ENCODE data around the gene GMDS. TPM values are rescaled to one million over a fixed set of nuclear protein-coding genes. Genes with fewer than 3 reads are reported as not detected.

GMDS gene
- polyA plus RNA-seq, 1 experiment, result 7.1 TPM

DNA sequence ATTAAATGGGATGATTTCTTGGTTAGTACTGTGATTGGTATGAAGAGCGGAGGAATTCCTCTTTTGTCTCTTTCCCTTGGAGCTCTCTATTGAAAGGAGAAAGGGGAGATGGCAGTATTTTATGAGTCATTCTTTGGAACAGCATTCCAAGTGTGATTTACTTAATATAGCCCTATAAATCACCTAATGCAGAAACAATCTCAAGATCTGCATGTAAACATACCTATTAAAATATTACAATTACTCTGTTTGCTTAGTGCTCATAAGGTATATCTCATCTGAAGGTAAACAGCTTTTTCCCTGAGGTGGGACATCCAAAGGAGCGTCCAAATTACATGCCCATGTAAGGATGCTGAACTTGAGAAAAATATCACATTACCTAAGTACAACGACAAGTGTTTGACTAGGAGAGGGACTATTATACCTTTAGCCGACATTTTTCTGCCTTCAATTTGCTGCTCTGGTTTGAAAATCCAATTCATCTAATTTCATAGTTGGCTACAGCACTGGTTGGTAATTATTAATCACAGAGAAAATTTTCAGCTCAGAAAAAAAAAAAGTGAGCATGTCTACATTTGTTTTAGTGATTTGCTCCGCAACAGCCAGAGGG, 406.7 kb downstream of the GMDS start:
- no peak for DNase-seq (ENCODE audit: low read depth)
- no peak overlapping the region for H3K4me3 ChIP-seq (ENCODE audit: low read depth, low read length)
- TF ChIP-seq, protein P1, sequence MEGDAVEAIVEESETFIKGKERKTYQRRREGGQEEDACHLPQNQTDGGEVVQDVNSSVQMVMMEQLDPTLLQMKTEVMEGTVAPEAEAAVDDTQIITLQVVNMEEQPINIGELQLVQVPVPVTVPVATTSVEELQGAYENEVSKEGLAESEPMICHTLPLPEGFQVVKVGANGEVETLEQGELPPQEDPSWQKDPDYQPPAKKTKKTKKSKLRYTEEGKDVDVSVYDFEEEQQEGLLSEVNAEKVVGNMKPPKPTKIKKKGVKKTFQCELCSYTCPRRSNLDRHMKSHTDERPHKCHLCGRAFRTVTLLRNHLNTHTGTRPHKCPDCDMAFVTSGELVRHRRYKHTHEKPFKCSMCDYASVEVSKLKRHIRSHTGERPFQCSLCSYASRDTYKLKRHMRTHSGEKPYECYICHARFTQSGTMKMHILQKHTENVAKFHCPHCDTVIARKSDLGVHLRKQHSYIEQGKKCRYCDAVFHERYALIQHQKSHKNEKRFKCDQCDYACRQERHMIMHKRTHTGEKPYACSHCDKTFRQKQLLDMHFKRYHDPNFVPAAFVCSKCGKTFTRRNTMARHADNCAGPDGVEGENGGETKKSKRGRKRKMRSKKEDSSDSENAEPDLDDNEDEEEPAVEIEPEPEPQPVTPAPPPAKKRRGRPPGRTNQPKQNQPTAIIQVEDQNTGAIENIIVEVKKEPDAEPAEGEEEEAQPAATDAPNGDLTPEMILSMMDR (IDR thresholded peaks at IDR 0.05; ENCODE audit: insufficient read depth, low read depth, low read length), result no peak
- H3K36me3 ChIP-seq (ENCODE audit: control insufficient read depth, insufficient read depth, low read length), result no peaks in the 10 kb centered on the region
- H3K27me3 ChIP-seq (ENCODE audit: control insufficient read depth, insufficient read depth, low read length), result no peaks in the 10 kb centered on the region
- POLR2A ChIA-PET, result no interaction called here
- CTCF ChIA-PET, result interaction anchor here (1.2 to 1.4 kb wide), 2 partner anchors 8 to 11 kb away, joined by 3 read pairs; no protein-coding TSS in a partner anchor

DNA sequence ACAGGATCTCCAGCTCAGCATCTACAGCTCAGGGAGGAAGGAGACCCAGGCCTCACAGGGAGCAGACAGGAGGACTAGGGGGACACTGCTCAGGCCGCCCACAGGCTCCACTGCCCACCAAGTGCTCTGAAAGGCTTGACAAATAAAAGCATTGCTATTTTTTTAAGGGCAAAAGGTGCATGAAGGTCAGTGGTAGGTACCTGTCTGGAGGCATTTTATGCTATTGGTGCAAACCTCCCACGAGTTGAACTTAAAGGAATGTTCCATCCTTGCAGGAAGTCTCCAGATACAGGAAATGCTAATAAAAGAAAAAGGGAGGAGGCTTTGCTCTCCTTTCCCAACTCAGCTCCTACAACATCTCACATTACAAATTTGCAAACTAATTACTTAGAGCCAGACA, 407.6 kb downstream of the GMDS start:
- no peaks in the 10 kb centered on the region for H3K27me3 ChIP-seq (ENCODE audit: control insufficient read depth, insufficient read depth, low read length)
- TF ChIP-seq, protein P1 (IDR thresholded peaks at IDR 0.05; ENCODE audit: insufficient read depth, low read depth, low read length), result no peak
- H3K4me3 ChIP-seq (ENCODE audit: low read depth, low read length), result no peak overlapping the region
- DNase-seq (ENCODE audit: low read depth), result no peak
- CTCF ChIA-PET, result interaction anchor here (1.2 to 1.4 kb wide), 2 partner anchors 9 to 12 kb away, joined by 3 read pairs; no protein-coding TSS in a partner anchor
- H3K36me3 ChIP-seq (ENCODE audit: control insufficient read depth, insufficient read depth, low read length), result no peaks in the 10 kb centered on the region
- POLR2A ChIA-PET, result no interaction called here

DNA sequence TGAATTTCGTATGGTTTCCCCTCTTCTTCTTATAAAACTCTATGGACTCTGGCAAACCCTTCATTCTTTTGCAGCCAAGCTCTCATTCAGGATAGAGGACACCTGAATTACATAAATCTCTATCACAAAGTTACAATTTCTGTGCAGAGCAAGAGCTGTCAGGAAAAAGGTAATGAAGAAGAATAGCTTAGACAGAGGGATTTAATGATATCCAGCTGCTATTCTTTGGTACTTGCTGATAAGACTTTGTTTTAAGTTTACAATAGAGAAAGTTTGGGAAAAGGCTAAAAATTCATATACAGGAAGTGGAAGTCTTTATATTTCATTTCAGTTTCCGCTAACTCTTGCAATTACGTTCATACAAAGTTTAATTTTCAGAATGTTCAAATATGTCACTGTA, 408.7 kb downstream of the GMDS start:
- TF ChIP-seq, protein P1 (IDR thresholded peaks at IDR 0.05; ENCODE audit: insufficient read depth, low read depth, low read length), result no peak
- DNase-seq (ENCODE audit: low read depth), result no peak
- Histone ChIP-seq H3K27me3 (ENCODE audit: control insufficient read depth, insufficient read depth, low read length) (no peaks in the 10 kb centered on the region), H3K4me3 (ENCODE audit: low read depth, low read length) (no peak overlapping the region), H3K36me3 (ENCODE audit: control insufficient read depth, insufficient read depth, low read length) (no peaks in the 10 kb centered on the region)
- ChIA-PET CTCF (interaction anchor here (1.8 kb wide), 1 partner anchor 15 kb away, joined by 4 read pairs; no protein-coding TSS in a partner anchor), POLR2A (no interaction called here)

DNA sequence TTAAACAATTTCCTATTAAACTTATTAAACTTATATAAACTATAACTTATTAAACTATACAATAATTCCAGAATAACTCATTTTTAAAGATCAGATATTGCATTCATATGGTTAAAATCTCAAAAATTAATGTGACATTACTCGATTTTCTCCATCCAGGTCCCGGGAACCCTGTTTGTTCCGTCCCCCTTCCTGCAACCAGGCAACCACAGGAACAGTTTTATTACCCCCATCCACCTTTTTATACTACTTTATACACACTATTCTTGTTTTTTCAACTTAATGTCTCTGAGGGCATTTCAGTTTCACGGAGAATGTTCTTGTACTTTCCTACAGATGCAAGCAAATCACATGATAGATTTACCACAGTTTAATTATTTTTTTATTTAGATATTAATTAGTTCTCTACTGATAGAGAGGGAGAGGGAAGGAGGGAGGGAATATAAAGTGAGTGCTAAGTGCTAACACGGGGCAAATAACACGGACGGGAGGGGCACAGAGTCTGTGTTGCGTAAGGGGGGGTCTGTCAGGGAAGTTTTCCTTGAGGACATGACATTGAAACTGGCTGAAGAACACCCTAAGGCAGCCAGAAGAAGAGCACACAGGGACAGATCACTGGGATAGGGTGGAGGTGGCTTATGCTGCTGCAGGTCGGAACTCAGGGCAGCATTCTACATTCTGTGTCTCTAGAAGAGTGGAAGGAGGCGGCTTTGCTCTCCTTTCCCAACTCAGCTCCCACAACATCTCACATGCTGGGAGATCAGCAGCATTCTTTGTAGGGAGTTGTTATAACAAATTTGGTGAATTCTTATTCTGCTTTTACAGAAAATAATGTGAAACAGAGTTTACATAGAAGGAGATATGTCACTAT, 410.5 kb downstream of the GMDS start:
- POLR2A ChIA-PET, result no interaction called here
- no peak for DNase-seq (ENCODE audit: low read depth)
- no peak overlapping the region for H3K4me3 ChIP-seq (ENCODE audit: low read depth, low read length)
- no peaks in the 10 kb centered on the region for H3K36me3 ChIP-seq (ENCODE audit: control insufficient read depth, insufficient read depth, low read length)
- CTCF ChIA-PET, result interaction anchor here (1.1 to 1.8 kb wide), 2 partner anchors 12 to 13 kb away, joined by 3 to 4 read pairs; no protein-coding TSS in a partner anchor
- H3K27me3 ChIP-seq (ENCODE audit: control insufficient read depth, insufficient read depth, low read length), result no peaks in the 10 kb centered on the region
- TF ChIP-seq, protein P1 (IDR thresholded peaks at IDR 0.05; ENCODE audit: insufficient read depth, low read depth, low read length), result no peak

DNA sequence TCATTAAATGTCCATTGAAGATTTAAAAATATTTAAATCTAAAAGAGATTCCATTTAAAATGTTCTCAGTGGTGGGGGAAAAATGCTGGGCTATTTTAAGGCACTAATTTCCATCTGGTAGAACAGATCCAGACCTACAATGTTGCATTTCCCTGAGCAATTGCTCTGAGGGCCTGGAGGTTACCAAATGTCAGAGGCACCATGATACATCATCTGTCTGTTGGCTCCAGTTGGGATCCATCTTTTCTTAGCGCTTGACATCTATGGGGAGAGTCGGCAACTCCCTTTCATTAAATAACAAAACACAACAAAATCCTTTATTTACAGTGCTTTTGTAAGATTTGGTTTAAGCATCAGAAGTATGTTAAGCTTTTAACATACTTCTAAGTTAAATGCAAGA, 411.2 kb downstream of the GMDS start:
- DNase-seq (ENCODE audit: low read depth), result no peak
- TF ChIP-seq, protein P1 (IDR thresholded peaks at IDR 0.05; ENCODE audit: insufficient read depth, low read depth, low read length), result no peak
- Histone ChIP-seq H3K4me3 (ENCODE audit: low read depth, low read length) (no peak overlapping the region), H3K36me3 (ENCODE audit: control insufficient read depth, insufficient read depth, low read length) (no peaks in the 10 kb centered on the region), H3K27me3 (ENCODE audit: control insufficient read depth, insufficient read depth, low read length) (no peaks in the 10 kb centered on the region)
- CTCF ChIA-PET, result interaction anchor here (1.1 kb wide), 1 partner anchor 13 kb away, joined by 3 read pairs; no protein-coding TSS in a partner anchor
- POLR2A ChIA-PET, result no interaction called here

All from BJ (cell line).